NCI-H2196 (cell line): ENCODE results near the gene GSG1L.

Experiments used
- DNase-seq: peaks from one replicate; lab custom pipeline; 2025; ENCODE audit not compliant: unreplicated experiment; lab: John Stamatoyannopoulos, UW

GSG1L gene

DNA sequence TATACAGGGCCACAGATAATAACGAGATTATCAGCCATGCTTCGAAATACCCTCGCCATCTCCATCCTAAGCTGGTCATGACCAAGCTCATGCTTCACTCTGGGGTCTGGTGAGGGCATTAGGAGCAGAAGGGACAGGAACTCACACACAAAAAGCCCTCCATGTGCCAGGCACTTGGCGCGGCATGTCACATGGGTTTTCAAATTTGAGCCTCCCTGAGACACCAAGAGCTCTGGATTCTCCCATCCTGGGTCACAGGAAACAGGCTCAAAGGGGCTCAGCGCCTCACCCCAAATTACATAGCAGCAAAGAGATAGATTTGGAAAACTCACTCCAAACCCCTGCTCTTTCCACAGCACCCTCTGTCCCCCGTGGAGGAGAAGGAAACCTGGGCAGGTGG, 239.5 kb downstream of the GSG1L start:
- no peak for DNase-seq

DNA sequence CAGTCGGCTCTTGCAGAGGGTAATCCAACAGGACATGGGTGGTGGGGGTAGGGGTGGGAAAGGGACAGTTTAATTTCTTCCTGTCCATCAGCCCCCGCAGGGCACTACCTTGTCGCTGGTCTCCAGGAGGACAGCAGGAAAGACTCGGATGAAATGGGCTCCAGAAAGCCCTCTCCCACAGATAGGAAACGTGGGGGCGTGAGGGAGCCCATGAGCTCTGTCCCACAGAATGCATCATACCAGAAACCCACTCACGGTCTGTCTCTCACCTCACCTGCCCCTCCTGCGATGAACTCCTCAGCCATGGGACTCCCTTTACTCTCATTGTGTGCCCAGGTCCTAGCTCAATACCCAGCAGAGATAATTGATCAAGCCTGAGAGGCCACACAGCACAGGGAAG, 240.1 kb downstream of the GSG1L start:
- DNase-seq, result no peak

DNA sequence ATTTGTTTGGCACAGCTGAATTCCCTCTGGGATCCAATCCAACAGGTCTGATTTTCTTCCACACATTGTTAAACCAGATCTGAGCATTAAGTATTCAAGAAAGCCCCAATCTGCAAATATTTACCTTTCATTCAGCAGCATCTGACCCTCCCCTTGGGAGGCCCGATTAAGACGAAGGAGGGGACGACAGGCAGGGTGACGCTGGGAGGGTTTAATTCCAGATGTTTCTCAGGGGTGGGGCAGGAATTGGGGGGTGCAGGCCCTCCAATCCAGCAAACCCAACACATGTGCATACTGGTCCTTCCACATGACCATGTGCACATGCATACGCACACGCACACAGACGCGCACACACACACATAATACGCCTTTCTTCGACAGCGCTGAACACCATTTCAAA, 240.5 kb downstream of the GSG1L start:
- DNase-seq, result no peak

DNA sequence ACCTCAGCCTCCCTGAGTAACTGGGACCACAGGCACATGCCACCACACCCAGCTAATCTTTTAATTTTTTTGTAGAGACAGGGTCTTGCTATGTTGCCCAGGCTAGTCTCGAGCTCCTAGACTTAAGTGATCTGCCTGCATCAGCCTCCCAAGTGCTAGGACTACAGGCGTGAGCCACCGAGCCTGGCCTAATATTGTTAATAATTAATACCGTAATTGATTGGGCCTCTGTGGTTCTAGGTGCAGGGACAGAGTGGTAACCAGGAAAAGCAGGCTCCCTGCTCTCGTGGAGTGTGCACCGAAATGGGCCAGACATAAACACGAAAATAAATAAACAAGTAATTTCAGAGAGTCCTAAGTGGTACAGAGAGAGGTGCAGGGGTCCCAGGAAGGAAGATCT, 241.0 kb downstream of the GSG1L start:
- no peak for DNase-seq

DNA sequence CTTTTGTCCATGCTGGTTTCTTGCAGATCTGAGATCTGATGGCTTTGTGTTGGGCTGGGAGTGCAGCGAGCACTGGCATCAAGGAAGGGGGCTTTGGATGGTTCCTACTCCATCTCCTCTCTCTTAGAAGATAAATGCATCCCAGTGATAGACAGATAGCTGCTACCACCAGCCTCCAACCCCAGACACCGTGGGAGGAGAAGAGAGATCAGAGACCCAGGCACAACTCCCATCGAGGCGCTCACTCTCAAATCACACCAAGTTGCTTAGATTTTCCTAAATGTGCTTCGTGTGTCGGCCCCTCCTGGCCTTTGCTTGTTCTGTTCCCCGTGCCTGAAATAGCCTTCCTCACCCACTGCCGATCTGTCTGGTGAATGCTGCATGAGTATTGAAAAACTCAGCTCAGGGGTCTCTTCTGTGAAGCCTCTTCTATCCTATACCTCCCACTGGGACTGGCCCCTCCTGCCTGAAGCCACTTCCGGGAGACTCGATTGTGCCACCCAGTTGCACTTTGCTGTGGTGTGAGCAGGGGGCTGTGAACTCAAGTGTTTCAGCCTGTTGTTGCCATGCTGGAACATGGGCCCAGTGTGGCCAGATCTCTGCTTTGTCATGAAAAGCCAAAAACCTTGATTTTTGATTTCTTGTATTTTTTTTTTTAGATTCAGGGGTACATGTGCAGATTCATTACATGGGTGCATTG, 242.7 kb downstream of the GSG1L start:
- no peak for DNase-seq

DNA sequence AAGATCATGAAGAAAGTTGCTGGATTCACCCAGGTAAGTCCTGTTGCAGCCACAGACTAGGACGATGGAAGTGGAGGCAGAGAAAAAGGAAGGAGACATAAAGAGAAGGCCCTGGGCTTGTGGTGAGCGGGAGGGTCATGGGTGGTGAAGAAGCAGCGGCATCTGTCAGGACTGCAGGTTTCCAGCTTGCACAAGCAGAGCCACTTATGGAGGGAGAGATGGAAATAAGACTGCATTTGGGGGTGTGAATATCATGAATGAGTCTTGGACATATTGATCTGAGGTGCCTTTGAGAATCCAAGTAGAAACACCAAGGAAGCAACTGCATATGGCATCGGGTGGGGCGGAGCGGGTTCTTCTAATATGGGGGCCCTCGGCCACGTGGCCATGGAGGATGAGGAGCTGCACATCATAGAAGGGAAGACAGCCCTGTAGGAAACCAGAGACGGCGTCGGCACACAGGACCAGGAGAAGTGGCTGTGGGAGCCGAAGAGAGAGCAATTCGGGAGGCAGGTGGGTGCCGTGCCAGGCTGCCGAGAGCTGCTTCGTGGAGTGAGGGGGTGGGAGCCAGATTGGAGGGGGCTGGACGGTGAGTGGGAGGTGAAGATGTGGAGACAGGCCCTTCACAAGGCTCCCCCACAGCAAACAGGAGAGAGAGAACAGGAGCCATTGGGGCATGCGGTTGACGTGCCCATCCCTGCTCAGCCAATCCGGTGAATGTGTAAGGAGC, 243.5 kb downstream of the GSG1L start:
- no peak for DNase-seq

DNA sequence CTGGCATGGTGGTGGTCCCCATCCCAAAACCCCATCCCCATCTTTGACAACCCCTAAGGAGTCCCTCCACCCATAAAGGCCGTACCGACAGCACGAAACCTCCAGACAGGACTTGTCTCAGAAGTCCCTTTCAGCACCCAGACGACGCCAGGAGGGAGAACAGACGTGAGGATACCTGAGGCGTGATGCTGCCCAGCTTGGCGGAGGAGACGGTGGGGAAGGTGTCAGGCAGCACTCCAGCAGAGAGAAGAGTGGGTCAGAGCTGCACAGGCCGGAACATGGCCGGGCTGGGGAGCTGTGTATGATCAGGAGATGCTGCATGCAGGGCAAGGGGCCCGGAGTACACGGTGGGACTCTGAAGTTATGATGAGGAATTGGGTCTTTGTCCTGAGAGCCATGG, 244.2 kb downstream of the GSG1L start:
- no peak for DNase-seq

DNA sequence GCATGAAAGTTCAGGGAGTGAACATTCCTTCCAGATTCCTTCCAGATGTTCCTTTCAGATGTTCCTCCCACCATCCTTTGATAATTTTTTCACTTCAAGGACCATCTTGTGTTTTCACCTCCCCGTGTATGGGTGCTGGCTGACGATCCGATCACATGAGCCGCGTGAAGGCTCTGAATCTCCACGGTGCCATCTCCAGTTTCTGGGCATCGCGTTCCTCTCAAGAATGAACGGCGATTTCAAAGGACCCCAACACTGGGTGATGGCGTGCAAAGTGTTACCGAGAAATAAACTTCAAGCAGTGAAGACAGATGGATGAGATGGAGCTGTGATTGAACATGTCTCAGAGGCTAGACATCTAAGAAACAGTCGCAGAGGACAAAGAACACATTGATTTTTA, 245.3 kb downstream of the GSG1L start:
- DNase-seq, result no peak

DNA sequence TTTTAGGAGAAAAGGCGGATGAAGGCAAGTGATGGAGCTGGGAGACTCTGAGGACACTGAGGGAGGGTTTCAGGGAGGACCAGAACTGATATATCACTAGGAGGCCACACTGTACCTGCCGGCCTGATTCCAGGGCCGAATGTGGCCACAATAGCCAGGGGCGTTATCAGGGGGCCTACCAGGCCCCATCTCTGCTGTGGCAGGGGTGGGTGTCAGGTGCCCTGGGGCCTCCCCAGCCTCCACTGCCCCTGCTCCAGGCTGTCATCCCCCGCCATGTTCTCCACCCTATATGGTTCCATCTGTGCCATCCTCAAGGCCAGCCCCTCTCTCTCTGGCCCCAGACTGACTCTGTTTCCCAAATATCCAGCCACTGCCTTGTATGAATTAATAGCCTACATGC, 246.5 kb downstream of the GSG1L start:
- no peak for DNase-seq

DNA sequence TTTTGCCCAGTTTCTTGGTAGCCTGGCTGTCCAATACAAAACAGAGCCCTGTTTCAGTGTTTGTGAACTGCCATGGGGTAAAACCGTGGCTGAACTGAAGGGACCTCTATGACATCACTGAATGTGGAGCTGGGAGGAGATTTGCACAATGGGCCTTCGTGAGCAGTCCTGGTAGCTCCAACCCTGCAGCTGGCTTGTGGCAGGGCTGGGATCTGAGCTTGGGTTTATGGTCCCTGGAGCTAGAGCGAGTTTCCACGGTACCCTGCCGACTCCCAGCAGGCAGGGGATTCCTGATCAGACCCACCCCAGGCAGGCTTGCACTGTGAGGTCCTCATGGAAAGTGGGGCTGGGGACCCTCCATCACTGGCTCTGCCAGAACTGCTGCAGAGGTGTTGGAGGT, 247.0 kb downstream of the GSG1L start:
- no peak for DNase-seq

DNA sequence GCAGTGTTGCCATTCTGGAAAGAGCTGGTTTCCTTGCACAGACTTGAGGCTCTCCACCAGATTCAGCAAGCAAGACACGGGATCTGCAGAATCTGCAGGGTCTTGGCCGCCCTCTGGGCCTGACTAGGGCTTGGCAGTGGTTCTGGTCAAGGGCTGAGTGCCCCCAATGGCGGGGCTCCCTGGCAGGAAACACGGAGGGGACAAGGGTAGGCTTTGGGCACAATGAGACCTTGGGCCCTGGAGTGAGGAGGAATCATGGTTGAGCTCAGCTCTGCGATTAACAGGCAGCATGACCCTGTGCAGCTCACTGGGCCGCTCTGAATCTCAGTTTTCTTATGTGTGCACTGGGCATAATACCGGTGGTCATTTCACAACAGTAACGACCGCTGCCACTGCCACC, 249.9 kb downstream of the GSG1L start:
- DNase-seq, result no peak

DNA sequence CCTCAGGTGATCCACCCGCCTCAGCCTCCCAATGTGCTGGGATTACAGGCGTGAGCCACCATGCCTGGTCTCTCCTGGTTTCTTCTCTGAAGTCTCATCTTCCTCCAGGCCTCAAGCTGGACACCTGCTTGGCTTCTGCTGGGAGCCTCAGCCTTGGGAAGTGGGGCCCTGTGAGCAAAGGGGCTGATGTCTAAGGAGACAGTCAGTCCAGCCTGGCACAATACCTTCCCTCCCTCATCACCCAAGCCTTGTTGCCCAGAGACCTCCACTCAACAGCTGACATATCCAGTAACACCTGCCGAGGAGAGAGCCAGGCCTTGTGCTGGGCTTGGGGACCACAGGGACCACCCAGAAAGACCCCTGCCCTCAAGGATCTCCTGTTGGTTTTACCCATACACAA, 251.6 kb downstream of the GSG1L start:
- no peak for DNase-seq

DNA sequence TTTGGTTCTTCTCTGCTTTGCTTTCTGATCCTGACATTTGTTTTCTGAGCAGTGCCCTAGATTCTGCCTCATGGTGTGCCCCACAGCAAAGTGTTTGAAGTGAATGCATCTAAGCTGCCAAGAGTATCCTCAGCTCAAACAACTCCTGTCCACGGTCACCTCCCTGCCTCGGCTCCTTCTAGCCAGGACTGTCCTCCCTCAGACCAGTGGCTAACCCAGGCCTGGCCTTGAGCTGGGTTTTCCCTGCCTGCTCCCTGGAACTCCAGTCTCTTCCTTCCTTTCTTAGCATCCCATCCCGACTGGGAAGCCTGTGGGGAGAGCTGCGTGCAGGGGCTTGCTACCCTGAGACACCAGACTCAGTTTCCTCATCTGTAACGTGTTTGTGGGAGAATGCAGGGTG, 256.5 kb downstream of the GSG1L start:
- DNase-seq, result no peak

DNA sequence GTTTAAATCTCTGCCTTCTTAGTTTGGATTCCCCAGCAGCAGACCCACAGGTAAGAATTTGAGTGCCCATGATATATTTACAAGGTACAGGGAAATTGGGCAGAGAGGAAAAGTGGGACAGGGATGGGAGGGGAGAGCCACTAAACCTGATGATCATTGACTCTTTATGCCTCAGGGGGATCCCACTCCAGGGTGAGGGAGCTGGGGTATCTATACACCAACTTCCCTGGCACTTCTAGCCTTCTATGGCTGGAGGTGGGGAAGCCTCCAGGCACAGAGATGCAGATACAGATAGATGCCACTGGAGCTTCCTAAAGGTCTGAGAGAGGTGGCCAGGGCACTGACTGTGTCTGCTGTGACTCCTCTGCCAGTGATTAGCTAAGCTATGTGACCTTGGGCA, 257.1 kb downstream of the GSG1L start:
- DNase-seq, result no peak

DNA sequence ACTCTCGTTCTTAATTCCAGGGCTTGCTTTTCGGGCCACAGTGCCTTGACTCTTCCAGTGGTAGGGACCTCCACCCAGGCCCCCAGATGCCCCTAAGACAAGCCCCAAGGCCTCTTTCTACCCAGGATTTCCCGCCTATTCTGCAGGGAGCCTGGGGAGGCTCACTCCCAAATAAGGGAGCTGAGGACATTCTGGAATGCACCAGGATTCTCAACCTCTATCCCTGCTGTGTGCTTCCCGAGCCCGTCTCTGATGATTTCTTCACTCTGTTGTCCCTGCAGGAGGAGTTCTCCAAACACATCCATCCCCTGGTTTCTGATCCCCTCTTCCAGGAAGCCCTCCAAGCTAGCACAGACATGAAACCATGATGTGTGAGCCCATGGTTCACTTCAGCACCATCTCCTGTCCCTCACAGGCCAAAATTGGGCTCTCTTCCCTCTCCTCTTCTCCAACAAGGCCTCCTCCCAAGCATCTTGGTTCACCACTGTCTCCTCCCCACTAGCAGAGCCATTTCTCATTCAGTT, 257.6 kb downstream of the GSG1L start:
- no peak for DNase-seq

DNA sequence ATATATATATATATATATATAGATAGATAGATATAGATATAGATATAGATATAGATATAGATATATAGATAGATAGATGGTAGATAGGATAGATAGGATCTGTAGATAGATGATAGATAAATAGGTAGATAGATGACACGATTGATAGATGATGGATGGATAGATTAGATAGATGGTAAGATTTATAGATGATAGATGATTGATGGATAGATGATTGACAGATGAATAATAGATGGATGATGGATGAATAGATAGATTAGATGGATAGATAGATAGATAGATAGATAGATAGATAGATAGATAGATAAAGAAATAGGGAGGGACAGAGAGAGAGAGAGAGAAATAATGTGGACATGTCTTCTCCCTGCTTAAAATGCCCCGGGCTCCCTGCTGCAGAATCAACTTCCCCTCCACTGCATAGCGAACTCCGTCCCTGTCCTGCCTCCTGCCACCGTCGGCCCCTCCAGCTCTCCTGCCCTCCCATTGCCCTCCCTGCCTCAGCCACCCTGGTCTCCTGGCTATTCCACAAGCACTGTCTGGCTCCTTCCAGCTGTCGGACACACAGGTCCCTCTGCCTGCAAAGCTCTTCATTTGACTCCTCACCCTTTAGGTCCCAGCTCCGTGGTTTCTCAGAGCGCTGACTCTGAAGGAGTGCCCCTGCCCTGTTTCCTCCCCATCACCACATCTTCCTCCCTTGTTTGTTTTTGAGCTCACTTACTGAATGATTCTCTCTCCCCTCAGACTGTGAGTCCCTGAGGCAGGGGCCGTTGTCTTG, 259.6 kb downstream of the GSG1L start:
- DNase-seq, result no peak

DNA sequence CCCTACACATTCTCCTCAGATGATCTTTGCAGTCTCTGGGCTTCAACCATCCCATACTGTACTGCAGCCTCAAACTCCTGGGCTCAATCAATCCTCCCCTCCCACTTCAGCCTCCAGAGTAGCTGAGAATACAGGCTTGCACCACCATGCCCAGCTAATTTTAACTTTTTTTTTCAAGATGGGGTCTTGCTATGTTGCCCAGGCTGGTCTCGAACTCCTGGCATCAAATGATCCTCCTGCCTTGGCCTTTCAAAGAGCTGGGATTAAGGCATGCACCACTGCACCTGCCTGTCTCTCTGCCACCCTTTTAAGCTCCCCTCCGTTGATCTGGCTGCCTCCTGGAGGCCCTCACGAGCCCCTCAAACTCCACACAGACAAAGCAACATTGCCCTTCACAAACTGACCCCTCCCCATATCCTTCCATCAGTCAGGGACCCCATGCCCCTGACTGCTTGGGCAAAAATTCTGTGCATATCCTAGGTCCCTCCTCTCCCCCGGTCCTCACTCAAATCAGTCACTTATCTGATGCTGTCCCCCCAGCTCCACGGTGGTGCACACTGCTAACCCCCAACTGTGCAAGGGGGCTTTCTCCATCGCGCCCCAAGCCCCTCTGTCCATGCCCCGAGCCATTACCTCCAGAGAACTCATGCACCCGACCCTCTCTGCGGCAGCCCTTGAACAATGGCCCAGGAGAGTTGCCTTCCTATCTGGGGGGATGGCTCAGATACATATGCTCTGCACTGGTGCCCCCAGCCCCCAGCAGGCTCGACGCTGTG, 260.7 kb downstream of the GSG1L start:
- DNase-seq, result no peak

DNA sequence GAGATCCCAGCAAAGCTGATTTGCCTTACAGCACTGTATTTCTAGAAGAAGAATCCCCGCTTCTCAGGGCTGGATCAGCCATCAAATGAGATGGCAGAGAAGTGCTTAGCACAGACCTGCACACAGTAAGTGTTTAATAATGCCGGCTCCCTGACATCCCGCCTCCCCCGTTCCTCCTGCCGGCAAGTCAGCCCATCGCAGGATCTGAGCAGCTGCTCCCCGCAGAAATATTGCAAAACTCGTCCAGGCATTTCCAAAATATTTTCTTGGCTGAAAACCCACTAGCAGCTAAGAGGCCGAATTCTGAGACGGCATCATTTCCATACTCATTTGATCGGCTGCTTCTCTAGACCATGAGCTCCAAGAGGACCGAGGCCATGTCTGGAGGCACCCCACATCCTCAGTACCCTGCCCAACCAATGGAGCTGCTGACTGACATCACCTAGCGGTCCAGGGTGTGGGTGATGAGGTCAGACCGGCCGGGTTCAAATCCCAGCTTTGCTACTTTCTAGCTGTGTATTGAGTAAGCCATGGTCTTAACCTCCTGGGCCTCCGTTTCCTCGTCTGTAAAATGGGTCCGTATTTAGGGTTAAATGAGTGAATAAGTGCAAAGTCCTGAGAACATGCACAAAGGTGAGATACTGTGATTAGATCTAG, 262.1 kb downstream of the GSG1L start:
- DNase-seq, result no peak

DNA sequence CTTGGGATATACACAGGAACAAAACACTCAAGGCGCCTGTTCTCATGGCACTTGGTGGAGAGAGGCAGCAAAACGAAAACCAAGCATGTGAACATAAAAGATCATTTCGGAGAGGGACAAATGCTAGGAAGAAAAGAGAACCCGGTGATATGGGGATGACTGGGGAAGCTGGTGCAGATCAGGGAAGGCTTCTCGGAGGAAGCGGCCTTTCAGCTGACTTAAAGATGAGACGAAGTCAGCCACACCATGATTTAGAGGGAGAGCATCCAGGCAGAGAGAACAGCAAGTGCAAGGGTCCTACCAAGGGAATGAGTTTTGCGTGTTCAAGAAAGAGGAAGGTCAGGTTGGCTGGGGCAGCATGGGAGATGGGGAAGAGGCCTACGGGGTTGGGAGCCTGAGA, 262.7 kb downstream of the GSG1L start:
- no peak for DNase-seq

DNA sequence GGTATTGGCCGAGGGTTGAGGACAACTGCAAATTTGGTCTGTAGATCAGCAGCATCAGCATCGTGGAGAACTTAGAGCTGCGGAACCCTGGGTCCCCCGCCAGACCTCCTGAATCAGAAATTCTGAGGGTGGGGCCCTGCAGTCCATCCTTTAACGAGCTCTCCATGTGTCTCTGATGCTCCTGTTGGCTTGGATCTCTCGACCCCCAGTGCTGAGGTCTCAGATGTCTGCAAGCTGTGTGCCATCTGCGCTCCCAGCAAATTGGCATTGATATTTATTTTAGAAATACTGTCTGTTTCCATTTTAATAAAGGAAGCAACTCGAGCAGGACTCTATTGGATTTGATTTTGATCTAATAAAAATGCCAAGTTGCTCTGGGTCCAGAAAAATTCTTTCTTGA, 263.6 kb downstream of the GSG1L start:
- DNase-seq, result no peak

DNA sequence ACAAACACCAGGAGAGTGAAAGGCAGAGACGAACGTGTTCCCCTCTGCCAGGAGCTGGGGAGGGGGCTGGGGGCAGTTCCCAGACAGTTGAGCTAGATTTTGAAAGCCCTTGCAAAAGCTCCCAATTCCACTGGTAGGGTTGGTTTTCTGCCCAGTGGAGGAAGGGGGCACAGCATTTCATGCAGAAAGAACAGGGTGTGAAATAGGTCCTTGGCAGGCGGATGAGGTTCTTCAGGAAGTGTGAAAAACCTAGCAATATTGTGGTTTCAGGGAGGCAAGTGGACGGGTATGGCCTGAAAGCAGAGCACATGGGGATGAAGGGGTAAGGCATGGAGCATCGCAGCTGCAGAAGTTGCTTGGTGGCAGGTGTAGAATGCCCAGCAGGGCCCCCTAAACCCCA, 265.3 kb downstream of the GSG1L start:
- no peak for DNase-seq
